Measurements from ENCODE around the gene ABI3BP. TPM values are rescaled to one million over a fixed set of nuclear protein-coding genes. Genes with fewer than 3 reads are reported as not detected.

Gene ABI3BP
- total RNA-seq, 2 experiments from 2014 or later, result not detected

GRCh38 chr3:100834332-100834731 is 158.9 kb downstream of the ABI3BP start:
- Histone ChIP-seq H3K9me3 (ENCODE audit: control insufficient read depth in 1 of 2, insufficient read depth in 1 of 2, low read length in 2 of 2) (no peaks in the 10 kb centered on the region), H3K4me1 (ENCODE audit: insufficient read depth, low read length) (no peaks in the 10 kb centered on the region), H3K36me3 (ENCODE audit: insufficient read depth, low read length) (no peaks in the 10 kb centered on the region), H3K4me3 (ENCODE audit: low read length) (no peak overlapping the region), H3K27ac (ENCODE audit: low read depth in 1 of 2, low read length in 2 of 2) (no peak overlapping the region), H3K27me3 (ENCODE audit: control insufficient read depth in 1 of 2, insufficient read depth in 2 of 2, low read length in 2 of 2) (peaks cover 3 to 6% of the 10 kb centered on the region in 2 experiments)
- no peak overlapping the region for H3K27ac Mint-ChIP-seq
- ChIA-PET CTCF (no interaction called here), POLR2A (no interaction called here)
- no peaks in the 10 kb centered on the region for H3K9me3 Mint-ChIP-seq
- H3K27me3 Mint-ChIP-seq, result peaks cover 50% of the 10 kb centered on the region
- DNase-seq (no peak), ATAC-seq (ENCODE audit: poor library complexity) (no peak)
- TF ChIP-seq CTCF (IDR thresholded peaks at IDR 0.05), result no peak
- intact Hi-C loops (cut with DNase I, micrococcal nuclease), result no loop called here
- no peaks in the 10 kb centered on the region for H3K4me1 Mint-ChIP-seq (ENCODE audit: low read depth)
- no peaks in the 10 kb centered on the region for H3K36me3 Mint-ChIP-seq (ENCODE audit: low read depth)
- H3K4me3 Mint-ChIP-seq, result no peak overlapping the region

GRCh38 chr3:100833483-100833882 is 159.7 kb downstream of the ABI3BP start:
- Histone ChIP-seq H3K27me3 (ENCODE audit: control insufficient read depth in 1 of 2, insufficient read depth in 2 of 2, low read length in 2 of 2) (peaks cover 3 to 6% of the 10 kb centered on the region in 2 experiments), H3K4me1 (ENCODE audit: insufficient read depth, low read length) (no peaks in the 10 kb centered on the region), H3K9me3 (ENCODE audit: control insufficient read depth in 1 of 2, insufficient read depth in 1 of 2, low read length in 2 of 2) (no peaks in the 10 kb centered on the region), H3K27ac (ENCODE audit: low read depth in 1 of 2, low read length in 2 of 2) (no peak overlapping the region), H3K4me3 (ENCODE audit: low read length) (no peak overlapping the region), H3K36me3 (ENCODE audit: insufficient read depth, low read length) (no peaks in the 10 kb centered on the region)
- Mint-ChIP-seq H3K36me3 (ENCODE audit: low read depth) (no peaks in the 10 kb centered on the region), H3K27me3 (peaks cover 51% of the 10 kb centered on the region), H3K4me3 (no peak overlapping the region), H3K4me1 (ENCODE audit: low read depth) (no peaks in the 10 kb centered on the region), H3K27ac (no peak overlapping the region), H3K9me3 (no peaks in the 10 kb centered on the region)
- DNase-seq (no peak), ATAC-seq (ENCODE audit: poor library complexity) (no peak)
- TF ChIP-seq CTCF (IDR thresholded peaks at IDR 0.05), result no peak
- CTCF ChIA-PET, result no interaction called here
- POLR2A ChIA-PET, result no interaction called here
- intact Hi-C loops (cut with DNase I, micrococcal nuclease), result no loop called here

GRCh38 chr3:100831629-100832028 is 161.6 kb downstream of the ABI3BP start:
- no peaks in the 10 kb centered on the region for H3K9me3 ChIP-seq (ENCODE audit: control insufficient read depth in 1 of 2, insufficient read depth in 1 of 2, low read length in 2 of 2)
- Mint-ChIP-seq H3K9me3 (no peaks in the 10 kb centered on the region), H3K36me3 (ENCODE audit: low read depth) (no peaks in the 10 kb centered on the region), H3K27me3 (peaks cover 48% of the 10 kb centered on the region), H3K4me1 (ENCODE audit: low read depth) (no peaks in the 10 kb centered on the region), H3K4me3 (no peak overlapping the region), H3K27ac (no peak overlapping the region)
- no peak overlapping the region for H3K4me3 ChIP-seq (ENCODE audit: low read length)
- peaks cover 5% of the 10 kb centered on the region in 2 experiments for H3K27me3 ChIP-seq (ENCODE audit: control insufficient read depth in 1 of 2, insufficient read depth in 2 of 2, low read length in 2 of 2)
- no peak for TF ChIP-seq CTCF (IDR thresholded peaks at IDR 0.05)
- no peaks in the 10 kb centered on the region for H3K36me3 ChIP-seq (ENCODE audit: insufficient read depth, low read length)
- intact Hi-C loops (cut with DNase I, micrococcal nuclease), result no loop called here
- DNase-seq (no peak), ATAC-seq (ENCODE audit: poor library complexity) (no peak)
- H3K4me1 ChIP-seq (ENCODE audit: insufficient read depth, low read length), result no peaks in the 10 kb centered on the region
- no peak overlapping the region for H3K27ac ChIP-seq (ENCODE audit: low read depth in 1 of 2, low read length in 2 of 2)
- CTCF ChIA-PET, result interaction anchor here (1.2 kb wide), 1 partner anchor 13 kb away, joined by 3 read pairs; no protein-coding TSS in a partner anchor
- POLR2A ChIA-PET, result no interaction called here

Data from CD4-positive, alpha-beta T cell (primary cell).